ENCODE data around the gene SLC13A2.
"Not testable (repeated sequence)": the region's sequence is repeated elsewhere in the genome, so short reads cannot be mapped to it uniquely, and the experiment has no call there.

DNA sequence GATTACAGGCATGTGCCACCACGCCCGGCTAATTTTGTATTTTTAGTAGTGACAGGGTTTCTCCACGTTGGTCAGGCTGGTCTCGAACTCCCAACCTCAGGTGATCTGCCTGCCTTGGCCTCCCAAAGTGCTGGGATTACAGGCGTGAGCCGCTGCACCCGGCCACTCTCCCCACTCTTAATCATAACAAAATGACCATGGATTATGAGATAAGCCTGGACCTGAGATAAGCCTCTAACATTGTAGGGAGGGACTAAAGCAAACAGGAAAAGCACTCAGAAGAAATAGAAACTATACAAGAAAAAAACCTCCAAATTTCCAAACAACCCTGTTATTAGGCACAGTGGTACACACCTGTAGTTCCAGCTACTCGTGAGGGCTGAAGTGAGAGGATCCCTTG lies 39.1 kb upstream of the SLC13A2 start:
- TF ChIP-seq, protein P1, sequence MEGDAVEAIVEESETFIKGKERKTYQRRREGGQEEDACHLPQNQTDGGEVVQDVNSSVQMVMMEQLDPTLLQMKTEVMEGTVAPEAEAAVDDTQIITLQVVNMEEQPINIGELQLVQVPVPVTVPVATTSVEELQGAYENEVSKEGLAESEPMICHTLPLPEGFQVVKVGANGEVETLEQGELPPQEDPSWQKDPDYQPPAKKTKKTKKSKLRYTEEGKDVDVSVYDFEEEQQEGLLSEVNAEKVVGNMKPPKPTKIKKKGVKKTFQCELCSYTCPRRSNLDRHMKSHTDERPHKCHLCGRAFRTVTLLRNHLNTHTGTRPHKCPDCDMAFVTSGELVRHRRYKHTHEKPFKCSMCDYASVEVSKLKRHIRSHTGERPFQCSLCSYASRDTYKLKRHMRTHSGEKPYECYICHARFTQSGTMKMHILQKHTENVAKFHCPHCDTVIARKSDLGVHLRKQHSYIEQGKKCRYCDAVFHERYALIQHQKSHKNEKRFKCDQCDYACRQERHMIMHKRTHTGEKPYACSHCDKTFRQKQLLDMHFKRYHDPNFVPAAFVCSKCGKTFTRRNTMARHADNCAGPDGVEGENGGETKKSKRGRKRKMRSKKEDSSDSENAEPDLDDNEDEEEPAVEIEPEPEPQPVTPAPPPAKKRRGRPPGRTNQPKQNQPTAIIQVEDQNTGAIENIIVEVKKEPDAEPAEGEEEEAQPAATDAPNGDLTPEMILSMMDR (IDR thresholded peaks at IDR 0.05), result not testable (repeated sequence)
- TF ChIP-seq EZH2, EZH2phosphoT487 (IDR thresholded peaks at IDR 0.05): not testable (repeated sequence)

Measured in neural progenitor cell (in vitro differentiated cells).